Measurements from ENCODE around the gene RBM33.

GRCh38 chr7:155749578-155749977 lies 105.1 kb downstream of the RBM33 start:
- TF ChIP-seq CTCF (IDR thresholded peaks at IDR 0.05), result no peak
- no peak for TF ChIP-seq POLR2A (IDR thresholded peaks at IDR 0.05; ENCODE audit: low read depth)

Measured in esophagus muscularis mucosa (tissue), 3 donors.